Inflammatory macrophage treated with lipopolysaccharide for 1 hour (primary cell): ENCODE measurements around the gene KDF1.
"Not testable (repeated sequence)": the region's sequence is repeated elsewhere in the genome, so short reads cannot be mapped to it uniquely, and the experiment has no call there.

Experiments used
- DNase-seq, 2 donors: peaks; one replicate each; pipeline ENCODE4 v3.0.0-alpha.2; 2020 to 2022

The KDF1 gene

DNA sequence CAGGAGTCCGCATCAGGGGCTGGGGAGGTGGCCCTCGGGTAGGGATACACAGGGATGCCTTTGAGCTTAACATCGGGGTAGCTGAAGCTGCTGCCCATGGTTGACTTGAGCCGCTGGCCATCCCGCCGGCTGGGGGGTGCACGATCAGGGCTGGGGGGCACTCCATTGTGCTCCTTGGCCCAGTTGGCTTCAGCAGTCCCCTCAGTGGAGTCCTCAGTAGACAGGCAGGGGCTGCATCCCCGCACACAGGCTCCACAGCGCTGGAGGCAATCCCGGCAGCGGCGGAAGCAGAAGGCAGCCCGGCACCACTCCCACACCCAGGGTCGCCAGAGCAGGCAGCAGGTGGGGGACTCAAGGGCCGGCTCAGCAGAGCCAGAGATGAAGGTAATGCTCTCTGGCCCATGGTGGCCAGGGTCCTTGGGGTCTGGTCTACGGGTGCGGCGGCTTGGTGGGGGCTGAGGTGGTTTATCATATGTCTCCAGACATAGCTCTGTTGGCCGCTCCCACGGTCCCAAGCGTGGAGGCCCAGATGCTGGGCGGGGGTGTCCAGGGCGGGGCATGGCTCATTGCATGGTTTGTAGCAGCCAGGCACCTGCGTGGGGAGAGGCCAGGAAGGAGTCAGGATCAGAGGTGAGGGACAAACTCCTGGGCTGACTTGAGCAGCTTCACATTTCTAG lies 8.3 kb downstream of the KDF1 start:
- DNase-seq, result no peak

DNA sequence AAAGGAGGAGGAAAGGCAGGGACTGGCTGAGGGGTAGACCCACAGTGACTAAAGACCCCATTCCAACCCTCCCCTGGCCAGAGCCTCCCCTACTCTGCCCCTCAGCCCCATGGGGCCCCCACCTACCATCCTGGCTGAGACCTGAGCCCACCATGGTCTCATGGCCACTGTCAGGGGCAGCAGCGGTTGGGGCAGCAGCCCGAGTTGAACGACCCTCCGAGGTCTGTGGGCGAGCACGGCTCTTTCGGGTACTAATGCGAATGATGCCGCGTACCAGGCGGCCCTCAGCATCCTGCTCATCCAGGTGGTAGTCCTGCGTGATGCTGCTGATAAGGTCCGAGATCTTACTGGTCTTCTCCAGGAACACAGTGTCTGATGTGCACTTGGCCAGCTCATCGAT lies 9.1 kb downstream of the KDF1 start:
- DNase-seq, result no peak

DNA sequence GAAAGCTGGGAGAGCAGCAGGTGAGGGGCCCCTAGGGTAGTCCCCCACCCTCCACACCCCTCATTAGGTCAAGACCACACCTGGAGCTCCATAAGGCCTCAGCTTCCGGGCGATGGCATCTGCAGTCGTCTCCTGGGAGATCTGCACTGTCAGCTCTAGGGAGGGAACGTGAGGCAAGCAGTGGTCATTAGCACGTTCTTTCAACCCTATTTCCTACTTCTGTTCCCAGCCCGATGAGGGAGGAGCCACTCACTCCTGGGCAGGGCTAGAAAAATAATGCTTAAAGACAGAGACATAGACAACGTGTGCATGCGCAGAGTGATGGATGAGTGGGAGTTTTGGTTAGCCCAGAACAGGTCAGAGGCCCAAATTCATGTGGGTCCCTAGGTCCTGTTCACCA lies 9.7 kb downstream of the KDF1 start:
- DNase-seq, result no peak

DNA sequence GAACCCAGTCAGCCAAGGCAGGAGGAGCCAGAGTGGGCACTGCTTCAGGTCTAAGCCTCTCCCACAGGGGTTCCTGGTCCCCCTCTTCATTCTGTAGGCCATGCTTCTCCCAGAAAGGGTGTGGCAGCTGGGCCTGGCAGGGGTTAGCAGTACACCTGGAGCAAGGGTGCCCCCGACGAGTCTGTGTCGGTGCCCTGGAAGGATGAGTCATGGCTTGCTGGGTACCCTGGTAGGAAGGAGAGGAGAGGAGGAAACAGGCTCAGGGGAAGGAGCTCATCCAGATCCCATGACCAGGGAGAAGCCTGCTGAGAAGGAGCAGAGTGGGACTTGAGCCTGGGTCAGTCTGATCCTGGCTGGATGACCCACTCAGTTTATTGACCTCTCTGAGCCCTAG lies 10.3 kb downstream of the KDF1 start:
- DNase-seq, result no peak

DNA sequence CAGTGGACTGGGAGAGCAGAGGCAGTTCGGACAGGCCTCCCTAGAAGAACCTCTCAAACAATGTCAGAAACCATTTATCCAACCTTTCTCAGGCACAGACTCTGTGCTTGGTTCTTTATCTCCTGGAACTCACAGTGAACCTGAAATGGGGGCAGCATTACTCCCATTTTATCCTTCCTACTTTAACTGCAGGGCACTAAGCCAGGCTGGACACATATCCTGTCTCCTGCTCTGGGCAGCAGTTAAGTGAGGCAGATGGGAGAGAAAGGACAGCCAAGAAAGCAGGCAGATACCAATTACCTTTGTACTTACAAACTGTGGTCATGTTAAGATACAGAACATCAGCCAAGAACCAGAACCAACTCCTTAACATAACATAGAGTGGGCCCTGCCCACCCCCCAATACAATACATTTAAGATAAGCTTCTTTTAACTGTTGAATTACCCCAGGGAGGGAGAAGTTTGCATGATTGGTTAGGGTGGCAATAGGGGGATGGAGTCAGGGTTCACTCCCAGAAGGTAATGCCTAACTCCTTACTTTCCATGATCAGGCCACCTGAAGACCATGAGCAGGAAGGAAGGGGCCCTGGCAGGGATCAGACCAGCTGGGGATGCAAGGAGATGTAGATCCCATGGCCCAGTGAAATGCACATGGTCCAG lies 10.9 kb downstream of the KDF1 start:
- DNase-seq, result no peak

DNA sequence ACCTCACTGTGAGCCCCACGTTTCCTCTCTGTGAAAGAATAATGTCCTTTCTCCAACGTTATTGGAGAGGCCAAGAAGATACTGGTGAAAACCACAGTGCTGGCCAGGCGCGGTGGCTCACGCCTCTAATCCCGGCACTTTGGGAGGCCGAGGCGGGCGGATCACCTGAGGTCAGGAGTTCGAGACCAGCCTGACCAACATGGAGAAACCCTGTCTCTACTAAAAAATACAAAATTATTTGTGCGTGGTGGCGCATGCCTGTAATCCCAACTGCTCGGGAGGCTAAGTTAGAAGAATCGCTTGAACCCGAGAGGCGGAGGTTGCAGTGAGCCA lies 11.6 kb downstream of the KDF1 start:
- not testable (repeated sequence) for DNase-seq

DNA sequence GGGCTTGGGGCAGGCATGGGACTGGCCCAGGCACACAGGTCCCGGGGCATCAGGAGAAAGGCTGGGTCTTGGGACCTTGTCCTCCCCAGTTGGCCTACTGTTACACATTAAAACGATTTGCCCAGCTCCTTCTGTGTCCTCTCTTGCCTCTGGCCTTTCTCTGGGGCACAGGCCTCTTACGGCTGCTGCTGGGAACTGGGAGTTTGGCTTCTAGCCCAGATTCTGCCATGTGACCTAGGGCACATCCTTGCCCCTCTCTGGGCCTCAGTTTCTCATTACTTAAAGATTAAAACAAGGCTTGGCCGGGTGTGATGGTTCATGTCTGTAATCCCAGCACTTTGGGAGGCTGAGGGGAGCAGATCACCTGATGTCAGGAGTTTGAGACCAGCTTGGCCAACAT lies 14.0 kb downstream of the KDF1 start:
- DNase-seq, result no peak

DNA sequence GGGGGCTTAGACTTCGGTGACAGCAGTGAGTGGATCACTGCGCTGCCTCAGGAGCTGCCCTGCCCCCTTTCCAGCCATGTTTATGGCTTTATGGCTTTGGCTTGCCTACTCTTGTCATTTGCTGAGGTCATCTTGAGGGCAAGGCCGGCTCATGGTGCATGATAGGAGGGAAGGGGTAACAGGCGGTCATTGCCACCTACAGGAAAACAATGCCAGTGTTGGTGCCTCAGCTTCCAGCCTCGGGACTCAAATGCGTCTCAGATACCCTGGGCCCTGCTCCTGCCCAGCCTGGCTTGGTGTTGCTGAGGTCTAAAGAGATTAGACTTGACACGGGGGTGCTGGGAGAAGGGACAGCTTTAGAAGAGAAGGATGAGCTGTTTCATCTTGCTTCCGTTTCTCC lies 14.5 kb downstream of the KDF1 start:
- DNase-seq, result no peak

DNA sequence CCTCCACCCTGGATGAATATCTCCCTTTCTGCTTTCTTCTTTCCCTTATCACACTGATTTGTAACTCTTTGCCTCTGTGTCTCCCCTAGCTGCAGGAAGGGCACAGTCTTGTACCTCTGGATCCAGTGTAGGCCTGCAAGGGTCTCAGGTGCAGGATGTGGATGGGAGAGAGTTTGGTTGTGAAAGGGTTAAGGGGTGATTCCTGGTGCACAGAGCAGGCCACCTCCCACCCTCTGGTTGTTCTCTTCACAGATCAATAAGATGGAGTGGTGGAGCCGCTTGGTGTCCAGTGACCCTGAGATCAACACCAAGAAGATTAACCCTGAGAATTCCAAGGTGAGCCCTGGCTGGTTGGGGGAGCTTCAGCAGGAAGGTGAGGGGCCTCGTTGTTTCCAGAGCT lies 15.1 kb downstream of the KDF1 start:
- no peak for DNase-seq

DNA sequence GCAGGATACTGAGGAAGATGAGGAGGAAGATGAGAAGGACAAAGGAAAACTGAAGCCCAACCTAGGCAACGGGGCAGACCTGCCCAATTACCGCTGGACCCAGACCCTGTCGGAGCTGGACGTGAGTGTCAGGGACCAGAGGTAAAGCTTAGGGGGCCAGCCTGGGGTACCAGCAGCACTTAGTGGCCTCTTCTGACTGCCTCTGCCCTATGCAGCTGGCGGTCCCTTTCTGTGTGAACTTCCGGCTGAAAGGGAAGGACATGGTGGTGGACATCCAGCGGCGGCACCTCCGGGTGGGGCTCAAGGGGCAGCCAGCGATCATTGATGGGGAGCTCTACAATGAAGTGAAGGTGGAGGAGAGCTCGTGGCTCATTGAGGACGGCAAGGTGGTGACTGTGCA lies 17.6 kb downstream of the KDF1 start:
- DNase-seq, result no peak

DNA sequence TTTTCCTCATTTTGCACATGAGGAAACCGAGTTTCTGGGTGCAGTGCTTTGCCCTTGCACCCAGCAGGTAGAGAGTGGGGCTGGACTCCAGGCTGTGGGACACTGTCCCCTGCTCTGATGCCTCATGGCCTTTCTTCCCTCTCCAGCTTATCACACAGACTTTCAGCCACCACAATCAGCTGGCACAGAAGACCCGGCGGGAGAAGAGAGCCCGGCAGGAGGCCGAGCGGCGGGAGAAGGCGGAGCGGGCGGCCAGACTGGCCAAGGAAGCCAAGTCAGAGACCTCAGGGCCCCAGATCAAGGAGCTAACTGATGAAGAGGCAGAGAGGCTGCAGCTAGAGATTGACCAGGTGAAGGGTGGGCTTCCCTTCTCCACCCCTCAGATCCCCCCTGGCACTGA lies 19.0 kb downstream of the KDF1 start:
- DNase-seq, result no peak

DNA sequence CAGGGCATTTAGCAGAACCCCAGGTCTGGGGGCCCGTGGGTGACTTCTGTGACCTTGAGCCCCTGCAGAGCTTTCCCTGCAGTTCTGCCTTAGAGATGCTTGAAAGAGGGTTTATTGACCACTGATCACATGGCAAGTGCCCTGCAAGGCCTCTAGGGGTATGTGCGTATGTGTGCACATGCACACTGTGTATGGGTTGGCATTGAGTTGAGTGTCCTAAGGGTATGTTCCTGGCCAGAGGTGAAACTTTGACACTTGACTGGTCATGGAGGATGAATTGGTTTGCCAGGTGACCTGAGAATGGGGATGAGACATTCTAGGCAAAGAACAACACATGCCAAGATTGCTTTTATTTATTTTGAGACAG lies 21.6 kb downstream of the KDF1 start:
- no peak for DNase-seq

DNA sequence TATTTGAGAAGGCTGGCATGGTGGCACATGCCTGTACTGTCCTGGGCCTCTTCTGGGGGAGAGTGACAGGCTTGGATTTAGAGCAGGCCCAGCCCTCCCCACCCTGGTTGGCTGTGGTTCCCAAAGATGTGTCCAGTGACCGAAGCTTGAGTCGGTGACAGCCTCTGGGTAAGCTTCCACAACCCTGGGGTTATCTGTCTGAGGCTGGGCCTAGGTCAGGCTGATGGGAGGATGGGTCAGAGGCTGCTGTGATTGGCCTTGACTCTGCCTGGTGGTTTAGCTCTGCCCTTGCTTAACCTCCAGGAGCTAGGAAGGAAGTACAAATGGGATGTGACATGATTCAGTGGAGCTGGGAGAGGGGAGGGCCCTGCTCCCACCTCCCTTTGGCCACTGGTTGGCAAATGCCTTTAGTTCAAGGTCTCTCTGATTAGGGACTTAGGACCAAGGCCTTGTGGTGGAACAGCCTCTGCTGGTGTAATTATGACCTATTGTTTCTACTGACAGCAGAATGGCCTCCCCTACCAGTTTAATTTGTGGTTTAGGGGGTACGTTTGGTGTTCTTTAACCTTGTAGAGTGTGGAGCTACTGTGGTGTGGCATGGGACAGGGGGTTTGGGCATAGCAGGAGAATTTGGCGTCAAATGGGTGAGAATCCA lies 22.1 kb downstream of the KDF1 start:
- DNase-seq, result peak; percentile 13 to 50

DNA sequence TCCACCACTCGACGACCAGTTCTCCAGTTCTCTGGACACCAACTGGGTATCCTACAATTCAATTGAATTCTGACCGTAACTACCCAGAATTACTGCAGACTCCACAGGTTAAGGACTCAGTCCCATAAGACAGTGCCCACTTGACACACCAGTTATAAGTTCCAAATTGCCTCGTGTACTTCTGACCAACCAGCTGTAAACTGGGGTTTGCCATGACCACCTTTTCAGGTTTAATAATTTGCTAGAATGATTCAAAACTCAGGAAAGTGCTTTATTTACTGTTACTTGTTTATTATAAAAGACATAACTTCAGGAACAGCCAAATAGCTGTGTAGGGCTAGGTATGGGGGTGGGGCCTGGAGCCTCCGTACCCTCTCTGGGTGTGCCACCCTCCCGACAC lies 23.4 kb downstream of the KDF1 start:
- DNase-seq, result no peak

DNA sequence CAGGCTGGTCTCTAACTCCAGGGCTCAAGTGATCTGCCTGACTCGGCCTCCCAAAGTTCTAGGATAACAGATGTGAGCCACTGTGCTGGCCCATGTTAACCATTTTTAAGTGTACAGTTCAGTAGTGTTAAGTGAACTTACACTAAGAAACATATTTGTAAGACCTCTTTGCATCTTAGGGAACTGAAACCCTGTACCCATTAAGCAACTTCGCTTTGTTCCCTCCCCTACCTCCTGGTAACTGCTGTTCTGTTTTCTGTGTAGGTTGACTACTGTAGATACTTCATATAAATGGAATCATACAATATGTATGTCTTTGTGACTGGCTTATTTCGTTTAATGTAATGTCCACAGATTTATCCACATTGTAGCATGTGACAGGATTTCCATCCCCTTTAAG lies 27.7 kb downstream of the KDF1 start:
- DNase-seq, result peak; percentile 77 to 84

DNA sequence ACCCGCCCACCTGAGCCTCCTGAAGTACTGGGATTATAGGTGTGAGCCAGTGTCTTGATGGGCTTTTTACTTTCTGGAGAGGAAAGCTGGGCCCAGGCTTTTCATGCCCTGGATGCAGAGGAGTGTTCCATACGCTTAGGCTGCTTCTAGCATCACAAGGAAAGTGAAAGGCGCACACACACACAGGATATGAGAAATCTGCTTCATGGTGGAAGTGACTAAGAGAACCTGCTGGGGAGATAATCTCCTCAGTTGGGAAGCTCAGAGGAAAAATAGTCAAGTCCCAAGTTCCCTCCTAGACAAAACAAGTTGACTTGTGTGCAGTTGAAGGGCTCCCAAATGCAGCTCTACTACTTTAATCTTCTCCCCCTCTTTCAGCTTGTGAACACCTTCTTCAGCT lies 36.6 kb downstream of the KDF1 start:
- DNase-seq, result no peak

DNA sequence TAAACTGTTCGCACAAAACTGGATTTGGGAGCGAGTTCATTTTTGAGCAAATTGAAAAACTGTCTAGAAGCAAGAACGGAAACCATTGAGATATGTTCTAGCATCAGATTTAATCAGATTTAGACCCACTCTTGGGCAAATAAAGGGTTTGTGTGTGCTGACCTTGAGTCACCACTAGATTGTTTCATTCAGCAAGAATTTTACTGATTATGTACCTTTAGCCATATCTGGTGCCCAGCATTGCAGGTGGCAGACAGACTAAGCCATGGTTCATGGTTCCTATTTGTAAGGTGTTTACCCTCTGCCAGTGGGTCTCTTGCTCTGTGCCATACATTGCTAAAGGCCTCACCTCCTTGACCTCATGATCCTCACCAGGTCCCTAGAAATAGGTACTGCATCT lies 37.4 kb downstream of the KDF1 start:
- no peak for DNase-seq

DNA sequence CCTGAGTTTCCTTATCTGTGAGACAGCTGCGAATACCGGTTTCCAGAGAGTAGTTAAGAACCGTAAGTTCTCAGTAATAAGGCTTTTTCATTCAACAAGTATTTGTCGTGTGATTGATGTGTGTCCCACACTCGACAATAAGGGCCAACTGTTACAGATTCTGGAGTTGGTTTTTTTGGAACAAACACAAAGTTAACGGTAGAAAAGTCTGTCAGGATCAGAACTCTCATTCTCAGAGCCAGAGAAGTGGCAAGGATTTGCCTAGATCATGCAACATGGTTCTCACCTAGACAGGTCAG lies 37.9 kb downstream of the KDF1 start:
- no peak for DNase-seq

DNA sequence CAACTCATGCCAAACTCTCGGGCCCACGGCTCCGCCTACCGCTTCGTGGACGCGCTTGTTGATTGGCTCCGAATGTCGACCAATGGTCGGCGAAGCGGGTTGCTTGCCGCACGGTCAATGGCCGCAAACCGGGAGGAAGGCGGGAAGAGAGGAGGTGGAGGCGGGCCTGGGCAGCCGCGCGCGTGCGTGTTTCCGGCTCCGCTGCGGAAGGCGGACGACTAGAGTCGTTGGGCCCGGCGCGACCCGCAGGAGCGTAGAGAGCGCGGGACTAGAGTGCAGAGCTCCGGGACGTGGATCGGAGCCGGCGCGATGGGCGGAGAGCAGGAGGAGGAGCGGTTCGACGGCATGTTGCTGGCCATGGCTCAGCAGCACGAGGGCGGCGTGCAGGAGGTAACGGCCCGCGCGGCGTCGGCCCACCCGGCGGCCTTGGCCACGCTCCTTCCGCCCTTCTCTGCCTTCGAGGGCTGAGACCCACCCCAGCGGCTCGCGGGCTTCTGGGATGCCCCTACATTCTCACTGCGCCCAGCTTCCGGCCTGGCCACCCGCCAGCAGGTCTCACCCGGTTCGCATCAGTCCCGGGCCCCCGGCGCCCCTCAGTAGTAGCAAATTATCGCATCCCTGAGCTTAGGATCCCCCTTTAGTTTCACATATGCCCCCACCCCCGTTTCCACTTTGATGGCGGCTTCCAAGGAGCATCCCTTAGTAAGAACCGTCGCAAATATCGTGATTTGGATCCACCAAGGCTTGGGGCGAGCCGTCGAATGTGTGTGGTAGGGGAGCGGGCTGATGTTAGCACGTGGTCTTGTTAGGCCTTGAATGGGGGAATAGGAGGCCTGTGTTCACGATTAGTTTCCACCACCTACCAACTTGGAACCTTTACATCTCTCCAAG lies 38.5 kb downstream of the KDF1 start, which contains the start of gene NUDC:
TSS of gene NUDC (plus strand) at position 204 of the 891 bp plus-strand sequence. CDS start at position 310, 106 bp downstream.
- peak; percentile 97 to 98 for DNase-seq

DNA sequence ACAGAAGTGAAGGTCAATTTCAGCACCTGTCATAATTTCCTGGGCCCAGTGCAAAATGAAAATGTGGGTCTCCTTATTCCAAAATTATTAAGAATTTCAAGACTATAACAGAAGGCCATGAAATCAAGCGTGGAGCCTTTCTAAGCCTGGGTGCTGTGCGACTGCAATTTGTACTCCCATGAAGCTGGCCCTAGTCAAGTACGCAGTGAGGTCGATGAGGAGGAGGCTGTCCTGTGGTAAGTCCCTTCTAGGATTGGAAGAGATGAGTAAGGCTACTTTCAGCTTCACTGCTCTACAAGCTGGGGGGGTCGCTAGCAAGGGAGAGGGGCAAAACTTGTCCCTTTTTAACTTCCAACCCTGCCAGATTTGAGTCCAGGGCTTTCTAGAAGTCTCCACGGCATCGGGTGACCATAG lies 39.1 kb downstream of the KDF1 start:
- no peak for DNase-seq

DNA sequence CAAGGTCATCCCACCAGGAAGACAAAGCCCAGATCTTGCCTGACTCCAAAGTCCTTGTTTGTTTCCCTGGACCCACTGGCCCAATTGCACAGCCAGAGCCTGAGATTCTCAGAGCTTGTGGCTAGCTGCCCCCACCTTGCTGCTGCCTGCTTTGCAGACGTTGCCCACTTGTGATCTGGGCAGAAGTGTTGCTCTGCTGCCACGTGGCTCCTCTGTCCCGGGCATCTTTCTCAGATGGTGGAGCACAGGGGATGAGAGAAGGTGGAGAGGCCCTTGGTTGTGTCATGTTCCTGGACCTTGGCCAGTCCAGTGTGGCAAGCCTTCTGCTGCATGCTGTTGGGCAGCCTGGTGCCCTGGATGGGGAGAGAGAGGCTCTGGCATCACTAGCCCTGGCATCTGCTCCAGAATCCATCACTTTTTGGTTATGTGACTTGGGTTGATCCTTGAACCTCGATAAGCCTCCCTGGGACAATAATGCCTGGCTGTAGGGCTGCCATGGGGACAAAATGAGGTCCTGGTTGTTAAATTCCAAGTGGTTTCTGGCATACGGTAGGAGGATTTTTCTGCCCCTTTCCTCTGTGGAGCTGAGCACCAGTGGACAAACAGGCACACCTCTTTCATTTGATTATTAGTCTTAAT lies 44.9 kb downstream of the KDF1 start:
- DNase-seq, result no peak

DNA sequence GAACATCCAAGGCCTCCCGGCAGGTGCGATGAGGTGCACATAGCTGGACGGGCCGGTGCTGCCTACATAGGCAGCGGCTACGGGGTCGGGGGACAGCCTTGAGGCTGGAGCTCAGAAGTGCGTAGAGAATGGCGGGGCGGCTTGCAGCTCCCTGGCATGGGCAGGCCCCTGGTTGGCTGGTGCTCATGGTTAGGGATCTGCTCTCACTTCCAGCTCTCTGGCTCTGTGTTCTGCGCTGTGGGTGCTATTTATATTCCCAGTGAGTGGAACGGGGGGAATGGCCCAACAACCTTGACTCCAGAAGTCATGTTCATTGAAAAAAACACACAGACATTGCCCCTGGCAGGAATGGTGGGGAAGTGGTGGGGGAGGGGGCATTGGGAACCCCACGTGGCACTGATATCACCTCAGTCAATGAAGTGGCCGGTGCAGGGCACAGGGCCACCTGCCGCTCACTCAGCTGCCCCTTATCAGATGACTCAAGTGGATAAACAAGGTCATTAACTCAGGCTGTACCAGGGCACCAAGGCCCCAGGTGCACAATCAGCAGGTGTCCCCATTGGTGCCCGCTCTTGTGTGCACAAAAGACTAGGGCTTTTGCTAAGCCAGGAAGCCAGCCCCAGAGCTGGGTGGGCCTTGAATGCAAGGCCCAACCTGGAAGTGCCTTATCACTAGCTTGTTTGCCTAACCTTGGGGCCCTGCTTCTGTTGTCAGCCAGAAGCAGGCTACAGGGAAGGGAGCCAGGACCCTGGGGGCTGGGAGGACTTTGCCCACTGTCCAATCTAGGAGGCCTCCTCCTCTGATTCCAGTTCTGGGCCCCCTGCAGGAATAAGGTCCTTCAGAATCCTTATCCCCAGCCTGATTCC lies 46.3 kb downstream of the KDF1 start, which contains the start of gene NR0B2:
TSS of gene NR0B2 (minus strand) at position 222 of the 866 bp plus-strand sequence. CDS start at position 187, 35 bp downstream.
- DNase-seq, result no peak
